H9 (cell line): ENCODE measurements around the gene TUBGCP5. TPM values are rescaled to one million over a fixed set of nuclear protein-coding genes. Genes with fewer than 3 reads are reported as not detected.

Experiments
- DNase-seq: peaks from one replicate; pipeline ENCODE4 v3.0.0-alpha.2; 2017
- H2AFZ ChIP-seq: one replicate; pipeline ENCODE4 v1.6.1; 2013; ENCODE audit warnings: mild to moderate bottlenecking, low read length, control low read depth, moderate library complexity
- H2AK5ac ChIP-seq: 2 replicates; pipeline ENCODE4 v1.6.1; 2013; ENCODE audit warnings: low read length, control low read depth, mixed read lengths; ENCODE audit not compliant: insufficient read length
- H2BK120ac ChIP-seq: one replicate; pipeline ENCODE4 v1.6.1; 2013; ENCODE audit warnings: low read depth, mild to moderate bottlenecking, low read length, control low read depth, inconsistent platforms; ENCODE audit not compliant: poor library complexity, severe bottlenecking
- H2BK12ac ChIP-seq: 2 replicates; pipeline ENCODE4 v1.6.1; 2013; ENCODE audit warnings: low read length, control low read depth, mixed read lengths, low read depth; ENCODE audit not compliant: insufficient read length
- H2BK15ac ChIP-seq: 2 replicates; pipeline ENCODE4 v1.6.1; 2013; ENCODE audit warnings: low read depth, low read length, control low read depth
- H2BK20ac ChIP-seq: one replicate; pipeline ENCODE4 v1.6.1; 2013; ENCODE audit warnings: low read depth, mild to moderate bottlenecking, low read length, control low read depth, inconsistent platforms; ENCODE audit not compliant: poor library complexity, severe bottlenecking
- H2BK5ac ChIP-seq: 2 replicates; pipeline ENCODE4 v1.6.1; 2013; ENCODE audit warnings: low read length, control low read depth, mixed read lengths; ENCODE audit not compliant: insufficient read length
- H3K14ac ChIP-seq: 2 replicates; pipeline ENCODE4 v1.6.1; 2013; ENCODE audit warnings: low read length, control low read depth; ENCODE audit not compliant: insufficient read depth
- H3K18ac ChIP-seq: 2 replicates; pipeline ENCODE4 v1.6.1; 2013; ENCODE audit warnings: low read depth, mild to moderate bottlenecking, mixed read lengths, low read length, control low read depth; ENCODE audit not compliant: insufficient read length
- H3K23ac ChIP-seq: 2 replicates; pipeline ENCODE4 v1.6.1; 2013; ENCODE audit warnings: low read length, control low read depth, mixed read lengths, low read depth; ENCODE audit not compliant: insufficient read length
- H3K23me2 ChIP-seq: 2 replicates; pipeline ENCODE4 v1.6.1; 2013; ENCODE audit warnings: low read depth, mild to moderate bottlenecking, mixed read lengths, low read length, control low read depth; ENCODE audit not compliant: insufficient read length, poor library complexity, severe bottlenecking
- H3K27ac ChIP-seq: 2 replicates; pipeline ENCODE4 v1.5.1; 2013; ENCODE audit warnings: low read length, control low read depth, mixed read lengths, low read depth; ENCODE audit not compliant: insufficient read length
- H3K27me3 ChIP-seq: 2 replicates; pipeline ENCODE4 v1.6.1; 2013; ENCODE audit warnings: low read length, control low read depth, inconsistent platforms; ENCODE audit not compliant: insufficient read depth
- H3K4ac ChIP-seq: 2 replicates; pipeline ENCODE4 v1.6.1; 2013; ENCODE audit warnings: low read depth, mild to moderate bottlenecking, control low read depth, inconsistent platforms, low read length, moderate library complexity
- H3K4me1 ChIP-seq: 2 replicates; pipeline ENCODE4 v1.6.1; 2013; ENCODE audit warnings: low read length, control low read depth, inconsistent platforms; ENCODE audit not compliant: insufficient read depth
- H3K4me2 ChIP-seq: 2 replicates; pipeline ENCODE4 v1.6.1; 2013; ENCODE audit warnings: low read length, control low read depth, mixed read lengths; ENCODE audit not compliant: insufficient read length, insufficient read depth
- H3K56ac ChIP-seq: 2 replicates; pipeline ENCODE4 v1.6.1; 2013; ENCODE audit warnings: low read depth, mild to moderate bottlenecking, mixed read lengths, low read length, control low read depth; ENCODE audit not compliant: insufficient read length
- H3K79me1 ChIP-seq: 2 replicates; pipeline ENCODE4 v1.6.1; 2013; ENCODE audit warnings: low read depth, mild to moderate bottlenecking, moderate library complexity, low read length, control low read depth, inconsistent platforms; ENCODE audit not compliant: insufficient read depth, poor library complexity, severe bottlenecking
- H3K79me2 ChIP-seq: 2 replicates; pipeline ENCODE4 v1.6.1; 2013; ENCODE audit warnings: low read length, control low read depth, inconsistent platforms; ENCODE audit not compliant: insufficient read depth
- H3K9ac ChIP-seq: 2 replicates; pipeline ENCODE4 v1.6.1; 2013; ENCODE audit warnings: low read length, control low read depth, mixed read lengths; ENCODE audit not compliant: insufficient read length; ENCODE audit errors: extremely low read depth
- H3K9me3 ChIP-seq: one replicate; pipeline ENCODE4 v1.6.1; 2013; ENCODE audit warnings: low read depth, low read length, inconsistent platforms; ENCODE audit not compliant: control insufficient read depth
- H3T11ph ChIP-seq: one replicate; pipeline ENCODE4 v1.6.1; 2013; ENCODE audit warnings: mild to moderate bottlenecking, low read length, control low read depth, inconsistent platforms
- H4K20me1 ChIP-seq: one replicate; pipeline ENCODE4 v1.6.1; 2013; ENCODE audit not compliant: control insufficient read depth, insufficient read length, insufficient read depth
- H4K5ac ChIP-seq: 2 replicates; pipeline ENCODE4 v1.6.1; 2013; ENCODE audit warnings: low read depth, mild to moderate bottlenecking, mixed read lengths, low read length, control low read depth; ENCODE audit not compliant: insufficient read length
- H4K8ac ChIP-seq: replicated peaks from 2 replicates; pipeline ENCODE4 v1.6.1; 2013; ENCODE audit warnings: low read length, control low read depth, mixed read lengths, low read depth; ENCODE audit not compliant: insufficient read length
- H4K91ac ChIP-seq: 2 replicates; pipeline ENCODE4 v1.6.1; 2013; ENCODE audit warnings: low read depth, mild to moderate bottlenecking, moderate library complexity, mixed read lengths, low read length, control low read depth; ENCODE audit not compliant: insufficient read length
- H3K27ac Mint-ChIP-seq, 3 experiments: 2 replicates in 2 of 3; 3 replicates in 1 of 3; pipeline ENCODE4 v1.8.0; 2020 to 2021; ENCODE audit warnings: mixed read lengths in 3 of 3, mild to moderate bottlenecking in 1 of 3, moderate library complexity in 1 of 3
- H3K27me3 Mint-ChIP-seq: 2 replicates; pipeline ENCODE4 v1.8.0; 2021; ENCODE audit warnings: low read depth, mild to moderate bottlenecking, moderate library complexity, mixed read lengths
- H3K36me3 Mint-ChIP-seq, 3 experiments: 2 replicates in 2 of 3; 3 replicates in 1 of 3; pipeline ENCODE4 v1.8.0; 2020 to 2021; ENCODE audit warnings: low read depth in 3 of 3, mixed read lengths in 3 of 3; ENCODE audit not compliant: insufficient read depth in 1 of 3
- H3K4me1 Mint-ChIP-seq, 2 experiments: 2 replicates each; pipeline ENCODE4 v1.8.0; 2020; ENCODE audit warnings: mixed read lengths in 2 of 2
- H3K4me3 Mint-ChIP-seq, 2 experiments: 2 replicates in 1 of 2; 3 replicates in 1 of 2; pipeline ENCODE4 v1.8.0; 2020 to 2021; ENCODE audit warnings: mild to moderate bottlenecking in 2 of 2, mixed read lengths in 2 of 2, moderate library complexity in 1 of 2
- H3K9me3 Mint-ChIP-seq, 2 experiments: 2 replicates in 1 of 2; 3 replicates in 1 of 2; pipeline ENCODE4 v1.8.0; 2020; ENCODE audit warnings: mild to moderate bottlenecking in 2 of 2, mixed read lengths in 2 of 2, moderate library complexity in 1 of 2
- WGBS: extraction: QIAGEN DNeasy Blood & Tissue Kit; methylation state at CpG from one replicate; pipeline ENCODE4 v1.1.7; 2013; ENCODE audit warnings: missing lambda C conversion rate, low lambda C conversion rate, mixed read lengths; ENCODE audit not compliant: insufficient read length; ENCODE audit errors: extremely low coverage; 5-methylcytosine and 5-hydroxymethylcytosine counted together
- total RNA-seq: library from RNA; stranded (reverse); gene quantifications from 2 replicates; pipeline ENCODE4 v1.2.1, GENCODE V29; 2021
- TF ChIP-seq, protein P1 (sequence below): fragments of 200-600 bp; sonication (generic); conservative IDR thresholded peaks from 3 replicates; pipeline ENCODE4 v1.8.0; 2021; ENCODE audit warnings: antibody characterized with exemption, mild to moderate bottlenecking

TUBGCP5 gene
- total RNA-seq, 1 experiment from 2014 or later: 15.3 TPM

- no peaks in the 10 kb centered on the region for H3K9me3 ChIP-seq
- peak overlapping the region; percentile 91 to 98 for H3K4me3 Mint-ChIP-seq
- no peak overlapping the region for H4K8ac ChIP-seq
- no peak overlapping the region for H2BK12ac ChIP-seq
- peaks cover 0 to 2% of the 10 kb centered on the region in 2 experiments; a peak in 2 of 5 replicates for H3K9me3 Mint-ChIP-seq
- H3K4me1 Mint-ChIP-seq: peaks cover 11 to 15% of the 10 kb centered on the region in 2 experiments
- TF ChIP-seq, protein P1, sequence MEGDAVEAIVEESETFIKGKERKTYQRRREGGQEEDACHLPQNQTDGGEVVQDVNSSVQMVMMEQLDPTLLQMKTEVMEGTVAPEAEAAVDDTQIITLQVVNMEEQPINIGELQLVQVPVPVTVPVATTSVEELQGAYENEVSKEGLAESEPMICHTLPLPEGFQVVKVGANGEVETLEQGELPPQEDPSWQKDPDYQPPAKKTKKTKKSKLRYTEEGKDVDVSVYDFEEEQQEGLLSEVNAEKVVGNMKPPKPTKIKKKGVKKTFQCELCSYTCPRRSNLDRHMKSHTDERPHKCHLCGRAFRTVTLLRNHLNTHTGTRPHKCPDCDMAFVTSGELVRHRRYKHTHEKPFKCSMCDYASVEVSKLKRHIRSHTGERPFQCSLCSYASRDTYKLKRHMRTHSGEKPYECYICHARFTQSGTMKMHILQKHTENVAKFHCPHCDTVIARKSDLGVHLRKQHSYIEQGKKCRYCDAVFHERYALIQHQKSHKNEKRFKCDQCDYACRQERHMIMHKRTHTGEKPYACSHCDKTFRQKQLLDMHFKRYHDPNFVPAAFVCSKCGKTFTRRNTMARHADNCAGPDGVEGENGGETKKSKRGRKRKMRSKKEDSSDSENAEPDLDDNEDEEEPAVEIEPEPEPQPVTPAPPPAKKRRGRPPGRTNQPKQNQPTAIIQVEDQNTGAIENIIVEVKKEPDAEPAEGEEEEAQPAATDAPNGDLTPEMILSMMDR: no peak
- H4K91ac ChIP-seq: no peak overlapping the region
- H3K36me3 Mint-ChIP-seq: peaks cover 0 to 7% (median 0%) of the 10 kb centered on the region in 3 experiments; a peak in 2 of 7 replicates
- peaks cover 8% of the 10 kb centered on the region for H3K79me1 ChIP-seq
- no peak overlapping the region for H2AK5ac ChIP-seq
- H4K20me1 ChIP-seq: no peaks in the 10 kb centered on the region
- no peak overlapping the region for H2BK5ac ChIP-seq
- no peak overlapping the region for H3K4ac ChIP-seq
- H3K27me3 ChIP-seq: peaks cover 6% of the 10 kb centered on the region; the same call in 1 of the 2 replicates
- no peak overlapping the region for H3T11ph ChIP-seq
- no peak overlapping the region for H3K14ac ChIP-seq
- no peak overlapping the region for H2BK20ac ChIP-seq
- H3K4me2 ChIP-seq: peak overlapping the region; percentile 93
- peak overlapping the region; percentile 82 for H3K18ac ChIP-seq
- no peak overlapping the region for H3K23ac ChIP-seq
- 0 out of 2 replicates have a peak, but pooled peaks cover 2% of the 10 kb centered on the region for H3K4me1 ChIP-seq
- peak overlapping the region; percentile 2 for H2AFZ ChIP-seq
- no peak overlapping the region for H4K5ac ChIP-seq
- peaks cover 2% of the 10 kb centered on the region; the same call in 1 of the 2 replicates for H3K79me2 ChIP-seq
- no peak overlapping the region for H3K56ac ChIP-seq
- peak overlapping the region in 2 of 3 experiments; percentile 5 to 74; a peak in 2 of 7 replicates for H3K27ac Mint-ChIP-seq
- no peak overlapping the region for H2BK120ac ChIP-seq
- peak overlapping the region; percentile 83 for H3K9ac ChIP-seq
- WGBS: no CpG with 5 or more reads among the region's 88 CpGs
- peaks cover 14% of the 10 kb centered on the region for H3K23me2 ChIP-seq
- no peak overlapping the region for H2BK15ac ChIP-seq
- peak; percentile 58 for DNase-seq
- peaks cover 49% of the 10 kb centered on the region for H3K27me3 Mint-ChIP-seq
- no peak overlapping the region for H3K27ac ChIP-seq
Observed at GRCh38 chr15:22979238-22980188, 59.9 kb downstream of the TUBGCP5 start.
